ENCODE measurements around the gene AKAP12. TPM values are rescaled to one million over a fixed set of nuclear protein-coding genes. Genes with fewer than 3 reads are reported as not detected.
"Not testable (repeated sequence)": the region's sequence is repeated elsewhere in the genome, so short reads cannot be mapped to it uniquely, and the experiment has no call there.

AKAP12 gene
- total RNA-seq, 3 donors from 2014 or later: 0.63 to 0.91 (median 0.79) TPM

- no peak for DNase-seq
- no peaks in the 10 kb centered on the region for H3K36me3 Mint-ChIP-seq (ENCODE audit: insufficient read depth)
- no peaks in the 10 kb centered on the region for H3K4me1 Mint-ChIP-seq (ENCODE audit: low read depth)
- H3K4me3 Mint-ChIP-seq: no peak overlapping the region
- H3K27me3 Mint-ChIP-seq (ENCODE audit: low read depth): peaks cover 2% of the 10 kb centered on the region
- no peak for ATAC-seq
- H3K9me3 Mint-ChIP-seq: no peaks in the 10 kb centered on the region
Observed at GRCh38 chr6:151349651-151350270, 110.0 kb downstream of the AKAP12 start.

- Mint-ChIP-seq H3K4me3 (no peak overlapping the region), H3K4me1 (ENCODE audit: low read depth) (no peaks in the 10 kb centered on the region), H3K9me3 (no peaks in the 10 kb centered on the region), H3K27me3 (ENCODE audit: low read depth) (peaks cover 2% of the 10 kb centered on the region), H3K36me3 (ENCODE audit: insufficient read depth) (no peaks in the 10 kb centered on the region)
- DNase-seq (no peak), ATAC-seq (no peak)
Observed at GRCh38 chr6:151350442-151351145, 110.8 kb downstream of the AKAP12 start.

- DNase-seq (no peak), ATAC-seq (no peak)
- no peaks in the 10 kb centered on the region for H3K9me3 Mint-ChIP-seq
- H3K27me3 Mint-ChIP-seq (ENCODE audit: low read depth): peaks cover 2% of the 10 kb centered on the region
- no peak overlapping the region for H3K4me3 Mint-ChIP-seq
- no peaks in the 10 kb centered on the region for H3K36me3 Mint-ChIP-seq (ENCODE audit: insufficient read depth)
- no peaks in the 10 kb centered on the region for H3K4me1 Mint-ChIP-seq (ENCODE audit: low read depth)
Observed at GRCh38 chr6:151351146-151351700, 111.5 kb downstream of the AKAP12 start.

GRCh38 chr6:151351731-151352130 lies 112.0 kb downstream of the AKAP12 start:
- Mint-ChIP-seq H3K4me1 (ENCODE audit: low read depth) (no peaks in the 10 kb centered on the region), H3K4me3 (no peak overlapping the region), H3K36me3 (ENCODE audit: insufficient read depth) (no peaks in the 10 kb centered on the region), H3K27me3 (ENCODE audit: low read depth) (peaks cover 2% of the 10 kb centered on the region), H3K9me3 (no peaks in the 10 kb centered on the region)
- DNase-seq: no peak
- ATAC-seq: no peak

- Mint-ChIP-seq H3K9me3 (no peaks in the 10 kb centered on the region), H3K4me3 (no peak overlapping the region), H3K27me3 (ENCODE audit: low read depth) (peaks cover 2% of the 10 kb centered on the region), H3K4me1 (ENCODE audit: low read depth) (peaks cover under 1% of the 10 kb centered on the region), H3K36me3 (ENCODE audit: insufficient read depth) (no peaks in the 10 kb centered on the region)
- no peak for ATAC-seq
- no peak for DNase-seq
Observed at GRCh38 chr6:151352410-151353396, 112.9 kb downstream of the AKAP12 start.

- Mint-ChIP-seq H3K4me3 (no peak overlapping the region), H3K27me3 (ENCODE audit: low read depth) (peaks cover 1% of the 10 kb centered on the region), H3K4me1 (ENCODE audit: low read depth) (peaks cover 9% of the 10 kb centered on the region), H3K36me3 (ENCODE audit: insufficient read depth) (peaks cover 4% of the 10 kb centered on the region), H3K9me3 (no peaks in the 10 kb centered on the region)
- DNase-seq: no peak
- ATAC-seq: no peak
Observed at GRCh38 chr6:151353795-151354194, 114.0 kb downstream of the AKAP12 start.

GRCh38 chr6:151356983-151357382 lies 117.2 kb downstream of the AKAP12 start:
- H3K27me3 Mint-ChIP-seq (ENCODE audit: low read depth); H3K9me3 Mint-ChIP-seq; ATAC-seq; DNase-seq; H3K4me3 Mint-ChIP-seq; H3K4me1 Mint-ChIP-seq (ENCODE audit: low read depth): not testable (repeated sequence)
- peaks cover 12% of the 10 kb centered on the region for H3K36me3 Mint-ChIP-seq (ENCODE audit: insufficient read depth)

GRCh38 chr6:151357758-151358436 lies 118.1 kb downstream of the AKAP12 start:
- peaks cover 9% of the 10 kb centered on the region for H3K4me1 Mint-ChIP-seq (ENCODE audit: low read depth)
- no peaks in the 10 kb centered on the region for H3K27me3 Mint-ChIP-seq (ENCODE audit: low read depth)
- DNase-seq: no peak
- H3K9me3 Mint-ChIP-seq: no peaks in the 10 kb centered on the region
- no peak for ATAC-seq
- H3K4me3 Mint-ChIP-seq: no peak overlapping the region
- peaks cover 17% of the 10 kb centered on the region for H3K36me3 Mint-ChIP-seq (ENCODE audit: insufficient read depth)

- Mint-ChIP-seq H3K9me3 (no peaks in the 10 kb centered on the region), H3K4me1 (ENCODE audit: low read depth) (peaks cover 9% of the 10 kb centered on the region), H3K4me3 (no peak overlapping the region), H3K36me3 (ENCODE audit: insufficient read depth) (peaks cover 17% of the 10 kb centered on the region), H3K27me3 (ENCODE audit: low read depth) (no peaks in the 10 kb centered on the region)
- DNase-seq: no peak
- ATAC-seq: no peak
Observed at GRCh38 chr6:151358475-151358874, 118.7 kb downstream of the AKAP12 start.

GRCh38 chr6:151359486-151359885 lies 119.7 kb downstream of the AKAP12 start:
- ATAC-seq: no peak
- Mint-ChIP-seq H3K4me1 (ENCODE audit: low read depth) (peaks cover 9% of the 10 kb centered on the region), H3K27me3 (ENCODE audit: low read depth) (no peaks in the 10 kb centered on the region), H3K36me3 (ENCODE audit: insufficient read depth) (peaks cover 20% of the 10 kb centered on the region), H3K9me3 (no peaks in the 10 kb centered on the region), H3K4me3 (no peak overlapping the region)
- no peak for DNase-seq

- Mint-ChIP-seq H3K4me3 (no peak overlapping the region), H3K36me3 (ENCODE audit: insufficient read depth) (peaks cover 35% of the 10 kb centered on the region), H3K4me1 (ENCODE audit: low read depth) (no peaks in the 10 kb centered on the region), H3K9me3 (no peaks in the 10 kb centered on the region), H3K27me3 (ENCODE audit: low read depth) (no peaks in the 10 kb centered on the region)
- ATAC-seq: no peak
- no peak for DNase-seq
Observed at GRCh38 chr6:151365233-151365632, 125.5 kb downstream of the AKAP12 start.

GRCh38 chr6:151370509-151371078 lies 130.8 kb downstream of the AKAP12 start:
- ATAC-seq: no peak
- Mint-ChIP-seq H3K9me3 (no peaks in the 10 kb centered on the region), H3K4me1 (ENCODE audit: low read depth) (peaks cover 41% of the 10 kb centered on the region), H3K4me3 (no peak overlapping the region), H3K27me3 (ENCODE audit: low read depth) (no peaks in the 10 kb centered on the region), H3K36me3 (ENCODE audit: insufficient read depth) (peaks cover 28% of the 10 kb centered on the region)
- no peak for DNase-seq

GRCh38 chr6:151372164-151372563 lies 132.4 kb downstream of the AKAP12 start:
- H3K9me3 Mint-ChIP-seq: no peaks in the 10 kb centered on the region
- peaks cover 57% of the 10 kb centered on the region for H3K4me1 Mint-ChIP-seq (ENCODE audit: low read depth)
- peaks cover 18% of the 10 kb centered on the region for H3K36me3 Mint-ChIP-seq (ENCODE audit: insufficient read depth)
- ATAC-seq: peak in 1 of 2 donors; percentile 22
- H3K4me3 Mint-ChIP-seq: peak overlapping the region; percentile 20
- no peaks in the 10 kb centered on the region for H3K27me3 Mint-ChIP-seq (ENCODE audit: low read depth)
- no peak for DNase-seq

All from activated T-cell treated with anti-CD3 and anti-CD28 coated beads, Interleukin-2, amount 50 U/mL, for 4 hours (primary cell).